GM12873 (cell line): ENCODE data around the gene ZNF615.

Experiments used
- CTCF ChIP-seq: IDR thresholded peaks from 2 replicates; pipeline ENCODE4 v1.5.1; 2012; ENCODE audit warnings: low read depth, mild to moderate bottlenecking, moderate library complexity, low read length, control low read depth; ENCODE audit not compliant: insufficient read depth; ENCODE audit errors: missing control alignments

ZNF615 gene

GRCh38 chr19:51965583-51965982 is 42.4 kb downstream of the ZNF615 start:
- TF ChIP-seq CTCF, result no peak

- TF ChIP-seq CTCF, result no peak
These were observed 48.2 kb downstream of the ZNF615 start for GRCh38 chr19:51959791-51960190.

GRCh38 chr19:51948975-51949374 is 59.0 kb downstream of the ZNF615 start:
- no peak for TF ChIP-seq CTCF

DNA sequence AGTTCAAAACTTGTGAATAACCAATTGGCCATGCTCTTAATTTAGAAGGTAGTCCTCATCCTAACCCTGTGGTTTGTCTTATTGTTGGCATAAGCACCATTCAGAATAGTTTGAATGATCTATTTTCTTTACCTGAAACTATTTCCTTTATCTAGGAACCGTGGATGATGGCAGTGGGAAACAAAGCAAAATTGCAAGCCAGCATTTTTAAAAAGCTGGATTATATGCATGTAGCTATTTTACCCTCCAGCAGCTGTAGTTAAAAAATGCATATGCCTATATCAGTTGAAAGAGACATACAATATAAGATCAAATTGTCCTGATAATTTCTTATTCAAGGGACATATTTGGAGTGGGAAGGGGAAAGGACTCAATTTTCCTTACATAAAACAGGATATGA is 61.4 kb downstream of the ZNF615 start:
- no peak for TF ChIP-seq CTCF

- no peak for TF ChIP-seq CTCF
These were observed 63.0 kb downstream of the ZNF615 start for GRCh38 chr19:51944798-51945552.
